ENCODE results near the gene AMACR.

AMACR gene

GRCh38 chr5:34005211-34005610 is 2.6 kb downstream of the AMACR start:
- DNase-seq, result peak; percentile 16

GRCh38 chr5:34003941-34004340 is 3.9 kb downstream of the AMACR start:
- DNase-seq, result no peak

- DNase-seq, result no peak
These were observed 5.1 kb downstream of the AMACR start for GRCh38 chr5:34002629-34003328.

GRCh38 chr5:34001241-34001841 is 6.5 kb downstream of the AMACR start:
- no peak for DNase-seq

- no peak for DNase-seq
These were observed 7.9 kb downstream of the AMACR start for GRCh38 chr5:33999978-34000377.

GRCh38 chr5:33997331-33997983 is 10.4 kb downstream of the AMACR start:
- no peak for DNase-seq

- no peak for DNase-seq
These were observed 12.0 kb downstream of the AMACR start for GRCh38 chr5:33995865-33996264.

GRCh38 chr5:33994845-33995244 is 13.0 kb downstream of the AMACR start:
- no peak for DNase-seq

GRCh38 chr5:33992864-33993263 is 15.0 kb downstream of the AMACR start:
- no peak for DNase-seq

GRCh38 chr5:33985447-33985846 is 22.4 kb downstream of the AMACR start:
- no peak for DNase-seq

GRCh38 chr5:33984671-33985124 is 23.2 kb downstream of the AMACR start, which contains the start of gene SLC45A2:
Gene SLC45A2, minus strand, starts transcription at chr5:33984693. Its CDS starts 110 bp downstream, at chr5:33984583.
- no peak for DNase-seq

GRCh38 chr5:33984178-33984577 is 23.7 kb downstream of the AMACR start:
- DNase-seq, result no peak

GRCh38 chr5:33981408-33982162 is 26.3 kb downstream of the AMACR start:
- DNase-seq, result no peak

- no peak for DNase-seq
These were observed 27.8 kb downstream of the AMACR start for GRCh38 chr5:33980030-33980429.

- no peak for DNase-seq
These were observed 29.5 kb downstream of the AMACR start for GRCh38 chr5:33978306-33978705.

GRCh38 chr5:33976307-33976706 is 31.5 kb downstream of the AMACR start:
- DNase-seq, result no peak

GRCh38 chr5:33975852-33976251 is 32.0 kb downstream of the AMACR start:
- no peak for DNase-seq

GRCh38 chr5:33973271-33973670 is 34.6 kb downstream of the AMACR start:
- DNase-seq, result no peak

- DNase-seq, result no peak
These were observed 38.0 kb downstream of the AMACR start for GRCh38 chr5:33969572-33970452.

- DNase-seq, result no peak
These were observed 39.4 kb downstream of the AMACR start for GRCh38 chr5:33968211-33969005.

- DNase-seq, result no peak
These were observed 41.0 kb downstream of the AMACR start for GRCh38 chr5:33966805-33967204.
